RWPE2 (cell line): ENCODE measurements around the gene PLIN1.
A peak's percentile ranks its signal among the peaks of the same experiment; 100 is the strongest.

Source experiments
- ATAC-seq: fragments of 200-7000 bp; cut with Tn5 transposase; 3 replicates; pipeline ENCODE4 v1.9.1; 2021; ENCODE audit warnings: low read depth
- DNase-seq: peaks from one replicate; pipeline ENCODE4 v3.0.0-alpha.2; 2020; ENCODE audit warnings: low spot score
- H3K27ac ChIP-seq: fragments of 450-650 bp; 2 replicates; pipeline ENCODE4 v1.5.1; 2017; ENCODE audit warnings: mild to moderate bottlenecking; ENCODE audit not compliant: poor library complexity, severe bottlenecking
- H3K27me3 ChIP-seq: fragments of 250-450 bp; sonication (Bioruptor Pico); 2 replicates; pipeline ENCODE4 v1.5.1; 2021; ENCODE audit warnings: mild to moderate bottlenecking, moderate library complexity; ENCODE audit not compliant: insufficient read depth, poor library complexity, severe bottlenecking
- H3K36me3 ChIP-seq: fragments of 250-450 bp; sonication (Bioruptor Pico); 2 replicates; pipeline ENCODE4 v1.5.1; 2020; ENCODE audit warnings: low read depth, mild to moderate bottlenecking, moderate library complexity
- H3K4me1 ChIP-seq: fragments of 250-450 bp; sonication (Bioruptor Pico); 2 replicates; pipeline ENCODE4 v1.5.1; 2021; ENCODE audit warnings: mild to moderate bottlenecking, moderate library complexity; ENCODE audit not compliant: insufficient read depth, poor library complexity, severe bottlenecking
- H3K4me3 ChIP-seq: fragments of 250-450 bp; sonication (Bioruptor Pico); 2 replicates; pipeline ENCODE4 v1.5.1; 2021; ENCODE audit warnings: mild to moderate bottlenecking, moderate library complexity; ENCODE audit not compliant: severe bottlenecking
- H3K9me3 ChIP-seq: fragments of 250-450 bp; sonication (Bioruptor Pico); 2 replicates; pipeline ENCODE4 v1.5.1; 2021; ENCODE audit warnings: mild to moderate bottlenecking, moderate library complexity; ENCODE audit not compliant: severe bottlenecking
- CTCF ChIP-seq: fragments of 450-650 bp; IDR thresholded peaks from one replicate; pipeline ENCODE4 v1.5.1; 2017; ENCODE audit warnings: mild to moderate bottlenecking, moderate library complexity; ENCODE audit not compliant: poor library complexity, severe bottlenecking

Gene PLIN1

GRCh38 chr15:89681146-89681545 is 2.0 kb upstream of the PLIN1 start:
- no peaks in the 10 kb centered on the region for H3K9me3 ChIP-seq
- no peaks in the 10 kb centered on the region for H3K27me3 ChIP-seq
- peaks cover 11% of the 10 kb centered on the region for H3K36me3 ChIP-seq
- no peak for DNase-seq
- no peak for ATAC-seq
- H3K4me1 ChIP-seq = peaks cover 2% of the 10 kb centered on the region
- TF ChIP-seq CTCF = no peak
- H3K27ac ChIP-seq = no peak overlapping the region
- H3K4me3 ChIP-seq = no peak overlapping the region

- Histone ChIP-seq H3K4me1 (peaks cover 2% of the 10 kb centered on the region), H3K27me3 (no peaks in the 10 kb centered on the region), H3K27ac (no peak overlapping the region), H3K36me3 (peaks cover 5% of the 10 kb centered on the region; the same call in 1 of the 2 replicates), H3K4me3 (no peak overlapping the region), H3K9me3 (no peaks in the 10 kb centered on the region)
- no peak for DNase-seq
- no peak for TF ChIP-seq CTCF
- peak; percentile 66 for ATAC-seq
These were observed 1.2 kb upstream of the PLIN1 start for GRCh38 chr15:89680282-89680873.

- Histone ChIP-seq H3K4me3 (no peak overlapping the region), H3K36me3 (no peaks in the 10 kb centered on the region), H3K27me3 (no peaks in the 10 kb centered on the region), H3K4me1 (peaks cover 2% of the 10 kb centered on the region), H3K9me3 (no peaks in the 10 kb centered on the region), H3K27ac (no peak overlapping the region)
- no peak for ATAC-seq
- no peak for DNase-seq
- no peak for TF ChIP-seq CTCF
These were observed 1.8 kb downstream of the PLIN1 start for GRCh38 chr15:89677381-89677780.

GRCh38 chr15:89675606-89676005 is 3.6 kb downstream of the PLIN1 start:
- TF ChIP-seq CTCF = no peak
- no peak overlapping the region for H3K27ac ChIP-seq
- H3K4me1 ChIP-seq = peaks cover 2% of the 10 kb centered on the region
- no peaks in the 10 kb centered on the region for H3K36me3 ChIP-seq
- H3K27me3 ChIP-seq = no peaks in the 10 kb centered on the region
- no peak for ATAC-seq
- H3K4me3 ChIP-seq = no peak overlapping the region
- DNase-seq = no peak
- H3K9me3 ChIP-seq = no peaks in the 10 kb centered on the region

- no peaks in the 10 kb centered on the region for H3K36me3 ChIP-seq
- H3K9me3 ChIP-seq = no peaks in the 10 kb centered on the region
- no peak for ATAC-seq
- H3K4me1 ChIP-seq = no peaks in the 10 kb centered on the region
- no peak for DNase-seq
- peak; percentile 24 for TF ChIP-seq CTCF
- no peaks in the 10 kb centered on the region for H3K27me3 ChIP-seq
- H3K4me3 ChIP-seq = no peak overlapping the region
- H3K27ac ChIP-seq = no peak overlapping the region
These were observed 4.6 kb downstream of the PLIN1 start for GRCh38 chr15:89674526-89674925.
